ENCODE results near the gene EFCAB9.

EFCAB9 gene

GRCh38 chr5:172193872-172194271, at the start of gene EFCAB9:
TSS of gene EFCAB9 (plus strand) at chr5:172194172. CDS start at chr5:172194173, 1 bp downstream.
- no peak within 1 kb of the TSS for H3K4me3 ChIP-seq (ENCODE audit: low read depth in 1 of 2, low read length in 1 of 2)
- H3K27ac ChIP-seq, result no peak within 1 kb of the TSS
- no peak for TF ChIP-seq CTCF (IDR thresholded peaks at IDR 0.05)
- peaks cover under 1 to 5% of the 10 kb centered on the region in 2 experiments for H3K4me1 ChIP-seq (ENCODE audit: control insufficient read depth in 1 of 2, insufficient read depth in 1 of 2, low read depth in 1 of 2, low read length in 1 of 2)
- no peaks in the 10 kb centered on the region for H3K27me3 ChIP-seq
- no peaks in the 10 kb centered on the region for H3K9me3 ChIP-seq
- H3K36me3 ChIP-seq, result no peaks in the 10 kb centered on the region

DNA sequence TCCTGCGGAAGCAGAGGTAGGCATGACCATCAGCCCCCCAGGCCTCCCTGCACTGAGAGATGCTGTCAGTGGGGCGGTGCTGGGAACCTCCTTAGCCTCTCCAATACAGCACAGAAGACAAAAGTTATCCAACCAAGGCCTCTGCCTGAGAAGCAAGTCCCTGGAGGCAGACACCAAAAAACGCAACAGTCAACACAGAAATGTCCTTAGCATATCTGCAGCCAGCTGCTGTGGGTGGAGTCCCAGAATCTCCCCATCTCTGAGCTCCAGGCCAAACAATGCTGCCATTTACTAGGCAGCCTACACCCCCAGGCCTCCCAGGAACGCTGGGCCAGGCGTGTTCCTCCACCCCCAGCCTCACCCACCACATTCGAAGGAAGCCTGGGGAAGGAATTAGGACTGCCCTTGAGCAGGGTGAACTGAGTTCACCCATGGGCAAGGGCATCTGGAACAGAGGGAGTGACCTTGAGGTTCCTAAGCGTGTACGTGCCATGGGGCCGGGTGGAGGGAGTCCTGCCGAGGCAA, 49.6 kb upstream of the EFCAB9 start:
- Histone ChIP-seq H3K36me3 (peaks cover 59% of the 10 kb centered on the region), H3K27ac (peak overlapping the region; percentile 96), H3K4me3 (ENCODE audit: low read depth in 1 of 2, low read length in 1 of 2) (no peak overlapping the region), H3K27me3 (no peaks in the 10 kb centered on the region), H3K9me3 (no peaks in the 10 kb centered on the region), H3K4me1 (ENCODE audit: control insufficient read depth in 1 of 2, insufficient read depth in 1 of 2, low read depth in 1 of 2, low read length in 1 of 2) (peaks cover 39 to 70% of the 10 kb centered on the region in 2 experiments)
- no peak for TF ChIP-seq CTCF (IDR thresholded peaks at IDR 0.05)

DNA sequence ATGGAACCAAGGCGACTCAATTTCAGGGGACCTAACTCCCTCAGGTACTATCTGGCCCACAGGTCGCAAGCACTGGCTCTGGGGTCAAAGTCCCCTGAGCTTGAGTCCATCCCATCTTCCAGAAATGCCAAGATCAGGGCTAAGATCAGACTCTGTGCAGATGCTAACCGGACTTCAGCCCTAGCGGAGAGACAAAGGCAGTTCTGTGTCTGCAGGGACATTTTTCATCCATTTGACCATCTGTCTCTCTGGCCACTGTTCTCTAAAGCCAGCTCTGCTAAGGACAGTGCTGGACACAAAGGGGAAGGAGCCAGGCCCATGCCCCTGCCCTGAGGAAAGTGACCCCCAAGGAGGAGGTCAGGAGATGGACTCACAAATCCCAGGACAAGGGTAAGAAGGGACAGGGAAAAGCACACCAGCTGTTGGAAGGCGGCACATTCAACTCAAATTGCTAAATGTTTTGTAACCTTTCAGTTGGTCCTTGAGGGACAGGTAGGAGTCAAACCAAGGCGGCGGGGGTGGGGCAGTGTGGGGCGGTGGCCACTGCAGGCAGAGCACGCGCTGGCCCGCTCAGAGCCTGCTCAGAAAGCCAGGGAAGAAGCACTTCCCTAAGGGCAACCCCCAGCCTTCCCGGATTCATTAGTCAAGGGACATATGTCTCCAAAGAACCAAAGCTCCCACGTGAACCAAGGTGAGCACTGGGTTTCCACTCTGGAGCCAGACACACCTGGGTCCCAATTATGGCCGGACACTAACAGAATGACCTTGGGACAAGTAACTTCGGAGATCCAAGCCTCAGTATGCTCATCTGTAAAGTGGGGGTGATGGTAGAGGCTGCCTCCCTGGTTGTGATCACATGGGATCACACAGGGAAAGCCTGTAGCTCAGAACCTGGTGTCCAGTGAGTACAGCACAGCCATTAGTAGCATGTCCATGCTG, 48.8 kb upstream of the EFCAB9 start:
- peak overlapping the region; percentile 96 for H3K27ac ChIP-seq

DNA sequence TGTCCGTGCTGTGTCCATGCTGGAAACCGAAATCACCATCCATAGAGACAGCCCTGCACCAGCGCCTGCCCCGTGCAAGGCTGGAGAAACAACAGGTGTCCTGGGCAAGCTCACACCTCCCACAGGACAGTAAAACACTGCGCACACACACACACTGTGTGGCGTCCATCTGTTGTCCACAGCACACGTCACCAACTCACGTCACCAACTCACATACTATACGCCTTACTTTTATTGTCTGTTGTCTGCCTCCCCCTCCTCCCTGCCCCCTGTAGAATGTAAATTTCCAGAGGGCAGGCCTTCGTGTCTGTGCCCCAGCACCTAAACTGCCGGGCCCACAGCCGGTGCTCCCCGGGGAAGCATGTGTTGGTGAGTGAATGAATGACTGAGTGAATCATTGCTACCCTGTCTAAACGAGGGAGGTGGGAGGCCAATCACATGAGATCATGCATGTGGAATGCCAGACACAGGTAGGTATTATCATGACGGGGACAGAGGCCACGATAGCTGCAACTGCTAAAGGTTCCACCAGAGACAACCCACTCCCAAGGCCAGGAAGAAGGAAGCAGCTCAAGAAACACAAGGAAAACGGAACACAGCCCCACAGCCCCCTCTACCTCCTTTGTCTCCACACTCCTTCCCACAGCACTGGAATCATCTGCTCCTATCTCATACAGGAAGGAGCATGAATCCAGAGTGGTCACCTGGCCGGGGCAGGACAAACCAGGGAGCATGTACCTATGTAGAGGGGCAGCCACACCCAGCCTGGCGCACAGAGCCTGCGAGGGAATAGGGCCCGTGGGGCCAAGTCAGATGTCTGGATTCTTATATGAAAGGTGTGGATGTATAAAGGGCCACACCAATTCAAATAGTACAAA, 47.9 kb upstream of the EFCAB9 start:
- H3K9me3 ChIP-seq, result no peaks in the 10 kb centered on the region
- no peak overlapping the region for H3K4me3 ChIP-seq (ENCODE audit: low read depth in 1 of 2, low read length in 1 of 2)
- H3K36me3 ChIP-seq, result peaks cover 58% of the 10 kb centered on the region
- H3K4me1 ChIP-seq (ENCODE audit: control insufficient read depth in 1 of 2, insufficient read depth in 1 of 2, low read depth in 1 of 2, low read length in 1 of 2), result peaks cover 48 to 77% of the 10 kb centered on the region in 2 experiments
- TF ChIP-seq CTCF (IDR thresholded peaks at IDR 0.05), result no peak
- H3K27ac ChIP-seq, result peak overlapping the region; percentile 96
- no peaks in the 10 kb centered on the region for H3K27me3 ChIP-seq

More for the DNA sequence above, 48.8 kb upstream of the EFCAB9 start:
- peaks cover 39 to 75% of the 10 kb centered on the region in 2 experiments for H3K4me1 ChIP-seq (ENCODE audit: control insufficient read depth in 1 of 2, insufficient read depth in 1 of 2, low read depth in 1 of 2, low read length in 1 of 2)
- H3K9me3 ChIP-seq, result no peaks in the 10 kb centered on the region
- H3K4me3 ChIP-seq (ENCODE audit: low read depth in 1 of 2, low read length in 1 of 2), result no peak overlapping the region
- peaks cover 61% of the 10 kb centered on the region for H3K36me3 ChIP-seq
- TF ChIP-seq CTCF (IDR thresholded peaks at IDR 0.05), result no peak
- no peaks in the 10 kb centered on the region for H3K27me3 ChIP-seq

DNA sequence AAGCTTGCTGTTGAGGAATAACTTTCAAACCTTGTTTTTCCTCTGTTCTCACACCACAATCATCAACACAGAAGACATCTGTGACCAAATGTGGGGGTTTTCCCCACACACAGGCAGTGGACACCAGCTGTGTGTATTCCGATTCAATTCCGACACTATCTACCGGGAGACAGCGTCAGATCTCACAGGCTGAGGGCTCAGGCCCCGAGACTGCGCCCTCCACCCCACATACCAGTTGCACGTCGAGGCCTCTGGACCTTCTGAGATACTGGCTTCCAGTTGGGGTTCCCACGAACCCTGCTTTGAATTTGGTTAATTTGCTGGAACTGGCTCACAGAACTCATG, 47.3 kb upstream of the EFCAB9 start:
- H3K36me3 ChIP-seq, result peaks cover 58% of the 10 kb centered on the region
- H3K27ac ChIP-seq, result peak overlapping the region; percentile 96
- peaks cover 54 to 82% of the 10 kb centered on the region in 2 experiments for H3K4me1 ChIP-seq (ENCODE audit: control insufficient read depth in 1 of 2, insufficient read depth in 1 of 2, low read depth in 1 of 2, low read length in 1 of 2)
- no peak overlapping the region for H3K4me3 ChIP-seq (ENCODE audit: low read depth in 1 of 2, low read length in 1 of 2)
- no peak for TF ChIP-seq CTCF (IDR thresholded peaks at IDR 0.05)
- H3K27me3 ChIP-seq, result no peaks in the 10 kb centered on the region
- H3K9me3 ChIP-seq, result no peaks in the 10 kb centered on the region

All from neutrophil (primary cell).